Activated CD4-positive, alpha-beta T cell treated with anti-CD3 and anti-CD28 coated beads for 36 hours (primary cell): ENCODE measurements around the gene CCR4. TPM values are rescaled to one million over a fixed set of nuclear protein-coding genes. Genes with fewer than 3 reads are reported as not detected.
A peak's percentile ranks its signal among the peaks of the same experiment; 100 is the strongest.
"Not testable (repeated sequence)": the region's sequence is repeated elsewhere in the genome, so short reads cannot be mapped to it uniquely, and the experiment has no call there.

Experiments
- ATAC-seq: fragments of 200-7000 bp; cut with Tn5 transposase; one replicate; pipeline ENCODE4 v1.10.0; 2021; ENCODE audit warnings: mild to moderate bottlenecking, moderate library complexity
- CTCF ChIA-PET: fragments of 350-600 bp; sonication (Branson Sonifier 250); formaldehyde crosslinking; loops from one replicate; lab custom pipeline; 2021; ENCODE audit warnings: antibody characterized with exemption; lab: Charles Lee
- POLR2A ChIA-PET: fragments of 350-600 bp; sonication (Branson Sonifier 250); formaldehyde crosslinking; loops from one replicate; lab custom pipeline; 2021; ENCODE audit warnings: antibody characterized with exemption, inconsistent platforms; lab: Charles Lee
- DNase-seq: peaks from one replicate; pipeline ENCODE4 v3.0.0-alpha.2; 2020
- H3K27ac Mint-ChIP-seq: one replicate; pipeline ENCODE4 v1.8.0; 2021; ENCODE audit warnings: mixed read lengths
- H3K27me3 Mint-ChIP-seq: one replicate; pipeline ENCODE4 v1.8.0; 2021; ENCODE audit warnings: mixed read lengths
- H3K36me3 Mint-ChIP-seq: one replicate; pipeline ENCODE4 v1.8.0; 2021; ENCODE audit warnings: low read depth, mixed read lengths
- H3K4me1 Mint-ChIP-seq: one replicate; pipeline ENCODE4 v1.8.0; 2021; ENCODE audit warnings: mixed read lengths
- H3K4me3 Mint-ChIP-seq: one replicate; pipeline ENCODE4 v1.8.0; 2021; ENCODE audit warnings: mild to moderate bottlenecking, moderate library complexity, mixed read lengths
- H3K9me3 Mint-ChIP-seq: one replicate; pipeline ENCODE4 v1.8.0; 2021; ENCODE audit warnings: low read depth, mixed read lengths
- intact Hi-C, 2 experiments: fragments of 100-400 bp; cut with DNase I in 1 of 2; cut with micrococcal nuclease in 1 of 2; formaldehyde crosslinking; loops; one replicate each; pipeline versions ENCODE4 v1.14.2 to v1.15.1; 2022 to 2024; cut with DNase I, micrococcal nuclease
- total RNA-seq, 2 experiments: library from RNA; stranded (reverse); gene quantifications; one replicate each; pipeline ENCODE4 v1.2.3, GENCODE V29; 2021

The CCR4 gene
- 10 to 100 TPM; 62.2 to 69.7 TPM for total RNA-seq

- Mint-ChIP-seq H3K36me3 (peaks cover 41% of the 10 kb centered on the region), H3K27ac (peak within 1 kb of the TSS; percentile 95), H3K9me3 (no peaks in the 10 kb centered on the region), H3K4me3 (peak within 1 kb of the TSS; percentile 92), H3K27me3 (no peaks in the 10 kb centered on the region), H3K4me1 (peaks cover 72% of the 10 kb centered on the region)
- DNase-seq (peak; percentile 75), ATAC-seq (peak; percentile 76)
- ChIA-PET POLR2A (interaction anchor here (1.8 kb wide), 1 partner anchor 41 kb away, joined by 6 read pairs; no protein-coding TSS in a partner anchor), CTCF (interaction anchor here (1.6 to 9.9 kb wide), 6 partner anchors 10 to 120 kb away, joined by 3 to 190 read pairs (median 6); no protein-coding TSS in a partner anchor)
- intact Hi-C loops = loop anchor here (1.0 to 10.0 kb wide), 5 partner anchors 41 to 843 kb away; partner anchors contain the start of gene PDCD6IP (in 1 of the 2)
Measured at GRCh38 chr3:32951410-32951811, at the start of gene CCR4. Gene CCR4 (plus strand): TSS chr3:32951644. CDS start chr3:32953423, 1,779 bp downstream.

- POLR2A ChIA-PET, H3K9me3 Mint-ChIP-seq, H3K4me1 Mint-ChIP-seq, H3K27me3 Mint-ChIP-seq, H3K36me3 Mint-ChIP-seq, H3K27ac Mint-ChIP-seq: not testable (repeated sequence)
- CTCF ChIA-PET = interaction anchor here (0.6 to 1.6 kb wide), 9 partner anchors 9 to 534 kb away, joined by 3 to 5 read pairs (median 3); no protein-coding TSS in a partner anchor
- intact Hi-C loops = loop anchor here (1.0 to 10.0 kb wide), 2 partner anchors 168 to 170 kb away; no protein-coding TSS in a partner anchor
- H3K4me3 Mint-ChIP-seq = peak overlapping the region; percentile 59
- peak; percentile 73 for DNase-seq
- peak; percentile 80 for ATAC-seq
Measured at GRCh38 chr3:32902887-32903371, 48.5 kb upstream of the CCR4 start.

- Mint-ChIP-seq H3K4me1 (no peaks in the 10 kb centered on the region), H3K4me3 (no peak overlapping the region), H3K27me3 (peaks cover 4% of the 10 kb centered on the region), H3K36me3 (no peaks in the 10 kb centered on the region), H3K27ac (no peak overlapping the region), H3K9me3 (no peaks in the 10 kb centered on the region)
- DNase-seq (no peak), ATAC-seq (no peak)
- intact Hi-C loops = loop anchor here (1.0 to 10.0 kb wide), 2 partner anchors 169 to 171 kb away; no protein-coding TSS in a partner anchor
- ChIA-PET POLR2A (interaction anchor here (0.7 kb wide), 1 partner anchor 154 kb away, joined by 3 read pairs; no protein-coding TSS in a partner anchor), CTCF (interaction anchor here (1.0 to 1.6 kb wide), 4 partner anchors 10 to 31 kb away, joined by 3 to 5 read pairs (median 4); no protein-coding TSS in a partner anchor)
Measured at GRCh38 chr3:32903953-32904352, 47.5 kb upstream of the CCR4 start.

GRCh38 chr3:32909999-32910398 is 41.4 kb upstream of the CCR4 start:
- POLR2A ChIA-PET = interaction anchor here (0.6 kb wide), 1 partner anchor 124 kb away, joined by 4 read pairs; no protein-coding TSS in a partner anchor
- CTCF ChIA-PET = interaction anchor here (0.9 to 1.0 kb wide), 3 partner anchors 8 to 128 kb away, joined by 3 read pairs; no protein-coding TSS in a partner anchor

GRCh38 chr3:32910954-32911353 is 40.5 kb upstream of the CCR4 start:
- ChIA-PET POLR2A (no interaction called here), CTCF (interaction anchor here (0.9 to 1.0 kb wide), 3 partner anchors 9 to 129 kb away, joined by 3 read pairs; no protein-coding TSS in a partner anchor)
- Mint-ChIP-seq H3K9me3 (no peaks in the 10 kb centered on the region), H3K4me3 (no peak overlapping the region), H3K27me3 (no peaks in the 10 kb centered on the region), H3K27ac (no peak overlapping the region), H3K4me1 (peaks cover 5% of the 10 kb centered on the region), H3K36me3 (no peaks in the 10 kb centered on the region)
- intact Hi-C loops = no loop called here
- no peak for ATAC-seq
- DNase-seq = no peak

More at GRCh38 chr3:32909999-32910398, 41.4 kb upstream of the CCR4 start:
- intact Hi-C loops = loop anchor here in 1 of 2 experiments (10.0 kb wide), 1 partner anchor 175 kb away; no protein-coding TSS in a partner anchor
- H3K9me3 Mint-ChIP-seq = no peaks in the 10 kb centered on the region
- H3K27ac Mint-ChIP-seq = no peak overlapping the region
- DNase-seq (no peak), ATAC-seq (no peak)
- H3K4me3 Mint-ChIP-seq = no peak overlapping the region
- peaks cover 5% of the 10 kb centered on the region for H3K4me1 Mint-ChIP-seq
- H3K36me3 Mint-ChIP-seq = no peaks in the 10 kb centered on the region
- H3K27me3 Mint-ChIP-seq = no peaks in the 10 kb centered on the region

GRCh38 chr3:32912046-32912445 is 39.4 kb upstream of the CCR4 start:
- CTCF ChIA-PET = interaction anchor here (0.6 kb wide), 1 partner anchor 55 kb away, joined by 3 read pairs; no protein-coding TSS in a partner anchor
- no peak overlapping the region for H3K4me3 Mint-ChIP-seq
- no peak for ATAC-seq

GRCh38 chr3:32913790-32914446 is 37.5 kb upstream of the CCR4 start:
- Mint-ChIP-seq H3K4me1 (peaks cover 5% of the 10 kb centered on the region), H3K4me3 (no peak overlapping the region), H3K27me3 (no peaks in the 10 kb centered on the region), H3K36me3 (no peaks in the 10 kb centered on the region), H3K27ac (no peak overlapping the region), H3K9me3 (peaks cover 11% of the 10 kb centered on the region)
- CTCF ChIA-PET = interaction anchor here (0.6 kb wide), 1 partner anchor 26 kb away, joined by 3 read pairs; no protein-coding TSS in a partner anchor
- DNase-seq = no peak
- ATAC-seq = no peak
- POLR2A ChIA-PET = no interaction called here
- intact Hi-C loops = no loop called here

More at GRCh38 chr3:32912046-32912445, 39.4 kb upstream of the CCR4 start:
- POLR2A ChIA-PET = no interaction called here
- H3K4me1 Mint-ChIP-seq = peaks cover 5% of the 10 kb centered on the region
- H3K36me3 Mint-ChIP-seq = no peaks in the 10 kb centered on the region
- peaks cover 4% of the 10 kb centered on the region for H3K9me3 Mint-ChIP-seq
- intact Hi-C loops = no loop called here
- no peak for DNase-seq
- no peaks in the 10 kb centered on the region for H3K27me3 Mint-ChIP-seq
- no peak overlapping the region for H3K27ac Mint-ChIP-seq

GRCh38 chr3:32919920-32920319 is 31.5 kb upstream of the CCR4 start:
- no peak overlapping the region for H3K27ac Mint-ChIP-seq
- ChIA-PET POLR2A (no interaction called here), CTCF (no interaction called here)
- H3K4me3 Mint-ChIP-seq = no peak overlapping the region
- no peaks in the 10 kb centered on the region for H3K4me1 Mint-ChIP-seq
- peaks cover 11% of the 10 kb centered on the region for H3K9me3 Mint-ChIP-seq
- ATAC-seq = no peak
- intact Hi-C loops = no loop called here
- H3K27me3 Mint-ChIP-seq = peaks cover 3% of the 10 kb centered on the region
- no peak for DNase-seq
- H3K36me3 Mint-ChIP-seq = no peaks in the 10 kb centered on the region

GRCh38 chr3:32922078-32922477 is 29.4 kb upstream of the CCR4 start:
- H3K4me1 Mint-ChIP-seq = no peaks in the 10 kb centered on the region
- no peak overlapping the region for H3K27ac Mint-ChIP-seq
- intact Hi-C loops = no loop called here
- no peak for ATAC-seq
- DNase-seq = no peak
- CTCF ChIA-PET = interaction anchor here (1.0 kb wide), 2 partner anchors 18 to 24 kb away, joined by 3 to 4 read pairs; no protein-coding TSS in a partner anchor
- peaks cover 3% of the 10 kb centered on the region for H3K27me3 Mint-ChIP-seq
- H3K4me3 Mint-ChIP-seq = no peak overlapping the region
- peaks cover 7% of the 10 kb centered on the region for H3K9me3 Mint-ChIP-seq
- POLR2A ChIA-PET = interaction anchor here (0.6 kb wide), 1 partner anchor 140 kb away, joined by 3 read pairs; no protein-coding TSS in a partner anchor
- no peaks in the 10 kb centered on the region for H3K36me3 Mint-ChIP-seq

- Mint-ChIP-seq H3K27me3 (peaks cover 9% of the 10 kb centered on the region), H3K4me1 (no peaks in the 10 kb centered on the region), H3K36me3 (no peaks in the 10 kb centered on the region), H3K9me3 (no peaks in the 10 kb centered on the region), H3K4me3 (no peak overlapping the region), H3K27ac (no peak overlapping the region)
- DNase-seq (no peak), ATAC-seq (no peak)
- ChIA-PET POLR2A (no interaction called here), CTCF (no interaction called here)
- intact Hi-C loops = loop anchor here (5.0 to 10.0 kb wide), 2 partner anchors 115 to 148 kb away; partner anchors contain the start of gene TRIM71 (in 1 of the 2)
Measured at GRCh38 chr3:32930161-32930560, 21.3 kb upstream of the CCR4 start.

GRCh38 chr3:32931273-32931672 is 20.2 kb upstream of the CCR4 start:
- H3K4me1 Mint-ChIP-seq, H3K36me3 Mint-ChIP-seq, H3K4me3 Mint-ChIP-seq, POLR2A ChIA-PET, ATAC-seq, CTCF ChIA-PET, H3K27me3 Mint-ChIP-seq, H3K27ac Mint-ChIP-seq, H3K9me3 Mint-ChIP-seq, DNase-seq: not testable (repeated sequence)
- intact Hi-C loops = loop anchor here (5.0 to 10.0 kb wide), 2 partner anchors 116 to 149 kb away; partner anchors contain the start of gene TRIM71 (in 1 of the 2)
